Activated T-helper 1 cell treated with anti-CD3 and anti-CD28 coated beads, Interleukin-2, amount 50 U/mL, for 16 hours (primary cell): Measurements from ENCODE around the gene RARB.

ENCODE experiments used
- DNase-seq, 2 donors: peaks; one replicate each; pipeline ENCODE4 v3.0.0-alpha.2; 2020; ENCODE audit warnings: low read depth in 1 of 2, low spot score in 1 of 2

Gene RARB

DNA sequence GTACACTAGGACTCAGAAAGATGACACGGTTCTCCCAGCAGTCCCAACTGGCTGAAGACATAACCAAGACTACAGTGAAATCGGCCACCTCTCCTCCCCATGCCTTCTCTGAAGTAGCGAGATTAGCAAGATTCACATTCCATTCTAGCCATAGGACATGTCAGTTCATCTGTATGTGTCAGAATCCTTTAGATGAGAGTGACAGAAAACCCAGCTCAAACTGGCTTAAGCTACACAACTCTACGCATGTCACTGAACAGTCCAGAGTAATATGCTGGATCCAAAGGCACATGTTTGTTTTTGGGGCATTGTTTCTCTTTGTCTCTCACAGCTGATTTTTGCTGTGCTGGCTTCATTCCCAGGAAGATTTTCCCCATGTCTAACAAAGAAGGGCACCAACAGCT, 75.8 kb downstream of the RARB start:
- DNase-seq, result no peak

DNA sequence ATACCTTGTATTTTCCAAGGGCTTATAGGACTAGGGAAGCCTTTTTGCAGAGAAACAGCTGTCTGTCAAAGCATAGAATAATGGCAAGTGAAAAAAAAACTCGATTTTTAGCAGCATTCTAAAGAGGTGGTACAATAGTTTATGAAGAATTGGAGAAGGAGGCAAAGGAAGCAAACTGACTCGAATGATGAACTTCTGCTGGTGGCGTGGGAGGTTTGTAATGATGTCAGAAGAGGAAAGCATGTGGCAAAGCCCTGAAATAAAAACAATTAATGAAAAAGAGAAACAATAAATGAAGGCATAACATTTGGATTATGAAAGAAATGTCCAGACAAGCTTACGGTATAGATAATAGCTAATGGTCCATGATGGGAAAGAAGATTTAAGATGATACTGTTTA, 77.5 kb downstream of the RARB start:
- DNase-seq, result no peak

DNA sequence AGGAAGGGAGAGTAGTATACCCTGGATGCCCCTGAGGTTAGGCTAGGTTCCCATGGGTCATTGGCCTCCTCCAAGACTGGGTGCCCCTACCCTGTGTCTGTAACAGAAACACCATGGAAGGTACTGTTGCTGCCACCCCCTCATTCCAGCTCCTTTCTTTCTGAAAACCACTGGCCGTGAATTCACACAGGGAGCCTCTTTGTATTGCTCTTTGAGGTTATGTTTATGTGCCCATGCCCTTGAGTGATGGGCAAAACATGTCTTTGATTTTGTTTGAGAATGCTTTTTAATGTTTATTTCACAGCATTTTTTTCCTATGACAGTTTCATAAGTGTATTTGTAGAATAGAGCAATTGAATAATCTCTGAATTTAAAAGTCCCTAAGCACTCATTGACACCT, 79.7 kb downstream of the RARB start:
- no peak for DNase-seq

DNA sequence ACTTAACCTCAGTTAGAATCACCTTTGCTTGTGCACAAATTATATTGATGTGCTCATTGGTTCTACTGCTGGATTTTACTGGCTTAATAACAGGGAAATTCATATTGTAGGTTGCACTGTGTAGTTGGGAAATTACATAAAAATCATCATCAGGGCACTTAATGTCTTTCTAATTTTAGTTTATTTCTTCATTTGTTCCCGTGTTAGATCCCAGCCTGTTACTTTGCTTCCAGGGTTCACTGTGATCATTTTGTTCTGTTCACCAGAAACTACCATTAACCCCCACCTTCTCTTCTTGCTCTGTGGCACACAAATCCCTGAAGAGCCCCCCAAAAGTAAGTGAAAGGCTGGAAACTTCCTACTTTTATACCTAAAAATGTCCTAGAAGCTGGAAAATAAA, 80.4 kb downstream of the RARB start:
- DNase-seq, result no peak

DNA sequence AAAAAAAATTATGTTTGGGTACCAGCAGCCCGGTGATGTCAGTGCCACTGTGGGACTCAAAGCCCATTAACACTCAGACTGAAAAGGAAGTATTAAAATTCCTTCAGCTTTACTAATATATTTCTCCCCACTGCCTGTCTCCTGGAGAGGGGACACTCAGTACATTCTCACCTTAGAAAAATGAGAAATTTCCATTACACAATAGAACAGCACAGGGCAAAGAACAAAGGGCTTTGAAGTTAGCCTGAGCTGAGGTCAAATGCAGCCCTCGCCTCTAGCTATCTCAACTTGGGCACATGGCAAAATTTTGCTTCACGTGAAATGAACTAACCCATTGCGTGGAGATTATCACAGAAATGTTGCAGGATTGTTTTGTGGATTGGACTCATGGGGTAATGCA, 80.8 kb downstream of the RARB start:
- DNase-seq, result no peak

DNA sequence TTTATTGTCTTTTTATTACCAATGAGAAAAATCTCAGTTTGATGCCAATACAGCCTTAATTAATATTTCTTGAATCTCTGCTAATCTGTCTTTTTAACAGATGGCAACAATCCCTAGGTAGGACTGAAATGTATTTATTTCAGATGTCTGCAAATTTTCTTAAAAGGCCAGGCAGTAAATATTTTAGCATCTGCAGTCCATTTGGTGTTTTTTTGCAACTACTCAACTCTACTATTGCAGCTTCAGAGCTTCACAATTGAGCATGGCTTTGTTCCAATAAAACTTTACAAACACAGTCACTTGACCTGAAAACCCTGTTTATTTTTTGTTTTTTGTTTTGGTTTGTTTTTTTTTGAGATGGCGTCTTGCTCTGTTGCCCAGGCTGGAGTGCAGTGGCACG, 82.7 kb downstream of the RARB start:
- DNase-seq, result no peak

DNA sequence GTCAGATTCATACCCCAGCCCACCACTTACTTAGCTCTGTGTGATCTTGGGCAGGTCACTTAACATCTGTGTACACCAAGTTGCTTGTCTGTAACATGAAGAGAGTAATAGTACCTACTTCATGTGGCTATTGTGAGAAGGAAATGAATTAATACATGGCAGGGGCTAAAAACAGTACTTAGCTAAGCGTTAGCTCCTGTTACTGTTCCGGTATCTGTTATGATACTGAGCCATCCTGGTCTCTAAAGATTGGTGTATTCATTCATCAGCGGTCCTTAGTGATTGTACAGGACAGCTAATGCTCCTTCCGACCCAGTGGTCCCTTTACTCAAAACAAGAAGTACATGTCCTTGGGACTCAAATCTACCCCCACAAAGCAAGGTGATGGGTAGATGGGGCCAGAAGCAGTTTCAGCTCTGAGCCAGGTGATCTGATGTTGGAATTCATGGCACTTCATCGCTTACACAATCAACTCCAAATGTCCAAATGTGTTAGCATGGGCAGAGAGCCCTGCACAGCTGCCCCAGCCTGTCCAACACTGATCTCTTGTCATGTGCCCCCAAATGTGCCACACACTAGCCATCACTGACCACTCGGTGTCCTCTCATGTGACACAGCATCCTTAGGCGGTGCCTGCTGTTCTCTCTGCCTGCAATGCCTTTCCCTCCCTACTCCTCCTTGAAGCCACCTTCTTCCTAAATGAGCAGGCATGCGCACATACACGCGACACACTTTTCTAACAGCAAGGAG, 84.1 kb downstream of the RARB start:
- no peak for DNase-seq

DNA sequence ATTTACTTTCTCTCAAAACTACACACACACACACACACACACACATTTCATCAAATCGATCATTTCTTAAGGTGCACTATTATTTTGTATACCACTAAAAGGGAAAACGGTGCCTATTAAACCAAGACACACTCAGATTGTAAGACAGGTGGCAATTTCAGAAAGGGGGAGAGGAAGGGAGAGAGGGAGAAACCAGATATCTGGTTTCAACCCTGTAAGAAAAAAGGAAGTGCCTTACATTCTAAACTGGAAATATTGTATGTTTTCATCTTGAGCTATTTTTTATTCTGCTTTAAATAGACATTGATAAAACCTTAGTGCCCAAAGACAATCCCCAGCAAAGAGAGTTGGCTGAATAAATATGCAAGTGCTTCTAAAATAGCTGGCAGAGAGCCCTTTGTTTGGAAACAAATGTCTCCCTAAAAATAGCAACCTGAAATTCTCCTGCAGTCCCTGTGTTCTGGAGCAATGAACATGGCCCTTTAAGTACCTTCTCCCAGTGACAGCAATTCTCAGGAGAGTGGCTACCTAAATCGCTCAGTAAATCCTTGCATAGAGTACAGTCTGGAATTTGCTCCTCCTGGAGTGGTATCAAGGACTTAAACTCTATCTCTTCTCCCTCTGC, 85.7 kb downstream of the RARB start:
- DNase-seq, result no peak

DNA sequence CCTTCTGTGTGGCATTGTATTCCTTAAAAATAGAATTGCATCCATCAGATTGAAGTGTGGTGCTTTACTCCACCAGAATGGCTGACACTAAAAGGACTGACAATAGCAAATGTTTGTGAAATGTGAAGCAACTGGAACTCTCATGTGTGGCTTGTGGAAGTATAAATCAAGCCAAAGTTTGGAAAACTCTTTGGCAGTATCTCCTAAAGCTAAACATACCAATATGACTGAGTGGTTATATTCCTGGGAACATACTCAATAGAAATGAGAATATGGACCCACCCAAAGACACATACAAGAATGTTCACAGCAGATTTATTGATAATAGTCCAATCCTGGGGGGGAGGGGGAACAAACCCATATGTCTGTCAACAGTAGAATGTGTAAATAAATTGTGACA, 87.1 kb downstream of the RARB start:
- DNase-seq, result no peak

DNA sequence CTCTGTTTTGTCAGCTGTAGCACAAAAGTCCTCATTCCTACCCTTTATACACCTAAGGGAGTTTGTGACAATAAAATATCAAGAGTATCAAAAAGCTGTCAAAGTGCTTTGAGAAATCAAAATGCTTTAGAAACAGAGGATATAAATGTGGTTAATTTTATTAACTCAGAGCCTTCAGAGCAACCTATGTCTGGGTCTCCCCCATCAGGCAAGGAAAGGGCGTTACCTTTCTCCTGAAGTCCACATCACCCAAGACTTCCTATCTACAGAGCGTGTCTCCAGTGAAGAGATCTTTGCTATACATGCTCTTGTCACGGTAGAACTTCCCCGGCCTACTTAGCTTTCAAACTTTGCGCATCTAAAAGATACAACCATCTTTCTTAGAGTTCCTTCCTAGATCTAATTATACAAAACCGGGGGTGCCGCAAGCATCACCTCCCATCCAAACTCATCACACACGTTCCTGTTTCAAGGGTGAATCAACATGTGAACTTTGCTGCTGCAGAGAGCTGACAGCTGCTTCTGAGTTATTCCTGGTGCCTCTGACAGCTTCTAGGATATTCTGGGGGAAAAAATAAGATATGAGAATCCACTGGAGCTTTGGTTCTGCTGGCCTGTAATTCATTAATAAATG, 93.0 kb downstream of the RARB start:
- no peak for DNase-seq

DNA sequence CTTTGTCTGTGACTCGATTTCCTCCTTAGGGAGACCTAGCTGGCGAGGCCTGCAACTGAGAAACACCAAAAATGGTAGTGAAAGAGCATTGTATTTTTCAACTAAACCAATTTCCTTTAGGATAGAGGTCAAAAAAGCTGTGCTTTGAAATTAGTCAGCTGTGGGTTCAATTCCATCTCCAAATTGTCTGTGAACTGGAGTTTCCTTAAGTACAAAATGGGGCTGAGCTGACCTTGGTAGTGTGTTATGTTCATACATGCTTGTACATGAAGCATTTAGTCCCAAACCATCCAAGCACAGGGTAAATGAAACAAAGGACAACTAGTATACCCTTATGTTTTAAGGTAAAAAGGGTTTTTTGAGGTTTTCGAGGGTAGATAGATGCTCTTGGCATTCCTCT, 99.3 kb downstream of the RARB start:
- no peak for DNase-seq

DNA sequence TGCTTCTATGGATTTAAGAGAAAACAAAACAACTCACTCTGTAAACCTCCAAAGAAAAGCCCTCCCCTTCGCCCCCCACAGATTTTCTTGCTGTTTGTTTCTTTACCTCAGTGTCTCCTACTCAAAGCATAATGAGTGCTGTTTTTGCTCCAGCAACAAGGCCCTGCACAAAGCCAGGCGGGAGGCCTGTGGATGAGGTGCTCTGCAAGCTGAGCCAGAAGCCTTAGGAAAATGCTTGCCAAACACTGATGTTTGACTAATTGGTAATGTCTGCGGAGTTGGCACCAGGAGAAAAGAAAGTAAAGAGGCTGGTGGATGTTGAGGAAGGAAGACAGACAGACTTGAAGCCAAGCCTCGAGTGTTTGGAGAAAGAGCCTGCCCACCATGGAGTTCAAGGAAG, 99.7 kb downstream of the RARB start:
- DNase-seq, result no peak

DNA sequence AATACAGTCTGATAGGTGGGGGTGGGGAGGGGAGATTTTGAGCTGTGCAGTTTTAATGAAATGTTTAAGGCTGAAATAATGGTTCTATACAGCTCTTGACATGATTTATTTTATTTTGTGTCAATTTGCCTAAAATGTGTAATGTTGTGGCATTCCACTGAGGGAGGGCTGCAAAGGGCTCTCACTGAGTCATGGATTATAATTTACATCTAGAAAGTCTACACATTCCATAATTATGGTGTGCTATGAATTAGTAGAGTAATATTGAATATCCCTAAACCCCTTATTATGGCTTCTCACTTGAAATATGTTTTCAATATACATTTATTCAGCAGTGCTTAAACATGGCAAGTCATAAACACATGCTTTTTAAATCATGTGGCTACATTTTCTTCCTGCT, 103.9 kb downstream of the RARB start:
- DNase-seq, result no peak

DNA sequence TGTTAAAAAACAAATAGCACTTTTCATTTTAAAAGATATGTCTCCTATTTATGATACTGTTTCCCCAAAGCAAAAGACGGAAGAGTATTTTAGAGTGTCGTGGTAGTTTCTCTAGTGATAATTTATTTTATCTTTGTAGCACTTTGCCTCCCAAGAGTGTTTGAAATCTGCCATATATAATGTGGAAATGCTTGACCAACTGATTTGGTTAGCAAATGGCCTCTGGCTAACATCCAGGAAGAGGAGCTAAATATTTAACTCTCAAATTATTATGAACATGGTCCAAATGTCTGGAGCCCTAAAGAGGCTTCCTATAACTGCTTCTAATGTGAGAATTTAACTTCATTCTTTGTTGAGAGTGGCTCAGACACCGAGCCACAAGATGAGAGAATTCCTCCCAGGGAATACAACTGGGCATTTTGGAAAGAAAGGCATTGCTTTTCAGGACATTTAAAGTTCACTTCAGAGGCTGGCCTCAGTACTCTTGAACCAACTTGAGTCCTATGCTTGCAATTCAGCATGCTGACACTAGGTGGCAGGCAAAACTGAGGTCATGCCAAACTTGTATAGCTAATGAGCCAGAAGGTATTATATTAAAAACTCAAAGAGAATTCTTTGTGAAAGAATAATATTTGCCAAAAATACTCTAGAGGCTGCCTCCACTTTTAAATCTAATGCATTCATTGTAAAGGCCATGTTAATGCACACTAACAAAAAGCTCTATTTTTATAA, 104.5 kb downstream of the RARB start:
- no peak for DNase-seq

DNA sequence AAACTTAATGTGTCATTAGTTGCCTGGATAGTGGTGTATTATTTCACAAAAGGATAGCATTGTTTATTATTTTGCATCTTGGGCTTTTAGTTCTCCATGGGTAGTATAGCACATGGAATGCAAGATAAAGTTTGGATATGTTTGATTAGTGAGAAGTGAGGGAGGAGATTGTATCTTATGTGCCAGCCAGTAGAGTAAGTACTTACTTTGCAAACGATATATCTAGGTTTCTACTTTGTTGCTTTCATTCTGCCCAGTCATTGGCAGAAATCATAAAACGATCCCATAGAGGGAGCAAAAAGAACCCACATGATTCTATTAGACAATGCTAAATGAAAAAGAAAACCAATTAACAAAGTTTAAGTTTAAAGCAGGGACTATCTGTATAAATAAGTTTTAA, 105.3 kb downstream of the RARB start:
- DNase-seq, result no peak

DNA sequence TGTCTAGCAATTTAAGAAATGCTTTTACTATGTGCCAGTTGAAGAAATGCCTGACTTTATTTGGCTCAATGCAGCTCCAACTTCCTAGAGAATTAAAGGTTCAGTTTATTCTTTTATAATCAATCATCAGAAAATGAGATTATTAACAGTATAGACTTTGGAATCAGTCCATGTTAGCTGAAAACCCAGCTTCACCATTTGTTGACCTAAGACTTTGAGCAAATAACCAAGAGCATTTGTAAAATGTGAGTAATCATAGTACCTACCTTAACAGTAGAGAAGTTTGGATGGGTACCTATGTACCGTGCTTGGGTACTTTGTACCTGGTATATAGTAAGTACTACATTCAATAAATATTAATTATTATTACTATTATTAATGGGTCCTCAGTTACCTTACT, 105.9 kb downstream of the RARB start:
- DNase-seq, result no peak

DNA sequence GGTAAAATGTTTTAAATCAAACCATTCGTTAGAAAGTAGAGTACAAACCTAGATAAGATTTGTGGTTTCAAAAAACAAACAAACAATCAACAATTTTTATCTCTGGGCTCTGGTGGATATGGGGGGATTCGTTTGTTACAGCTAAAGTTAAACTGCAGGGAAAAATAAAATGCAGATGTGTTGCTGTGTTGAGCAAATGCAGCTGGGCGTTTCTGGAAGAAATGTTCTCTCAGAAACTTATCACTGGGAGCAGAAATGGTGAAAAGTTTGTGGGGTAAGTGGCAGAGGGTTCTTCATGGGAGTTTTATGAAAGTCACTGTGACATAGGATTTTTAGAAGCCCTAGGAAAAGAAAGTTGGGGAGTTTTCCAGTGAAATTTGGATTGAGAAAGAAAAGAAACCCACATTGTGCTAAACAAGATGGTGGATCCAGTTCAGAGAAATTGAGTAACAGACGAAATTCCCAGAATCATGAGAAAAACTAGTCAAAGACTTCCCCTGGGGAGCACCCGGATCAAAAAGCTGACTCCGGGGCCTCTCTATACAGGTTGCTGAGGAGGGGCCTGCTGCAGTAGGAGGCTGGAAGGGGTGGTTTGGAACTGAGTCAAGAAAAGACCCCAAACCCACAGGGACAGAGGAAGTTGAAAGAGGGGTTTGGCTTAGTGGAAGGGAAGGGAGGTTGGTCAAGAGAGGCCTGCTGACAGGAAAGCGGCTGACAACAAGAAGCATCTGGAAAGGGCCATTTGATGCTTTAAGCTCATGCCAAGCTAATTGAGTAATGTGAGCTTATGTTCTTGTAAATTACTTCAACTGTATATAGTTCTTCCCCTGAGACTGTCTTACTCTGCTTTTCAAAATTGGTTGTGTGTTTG, 108.7 kb downstream of the RARB start:
- DNase-seq, result no peak

DNA sequence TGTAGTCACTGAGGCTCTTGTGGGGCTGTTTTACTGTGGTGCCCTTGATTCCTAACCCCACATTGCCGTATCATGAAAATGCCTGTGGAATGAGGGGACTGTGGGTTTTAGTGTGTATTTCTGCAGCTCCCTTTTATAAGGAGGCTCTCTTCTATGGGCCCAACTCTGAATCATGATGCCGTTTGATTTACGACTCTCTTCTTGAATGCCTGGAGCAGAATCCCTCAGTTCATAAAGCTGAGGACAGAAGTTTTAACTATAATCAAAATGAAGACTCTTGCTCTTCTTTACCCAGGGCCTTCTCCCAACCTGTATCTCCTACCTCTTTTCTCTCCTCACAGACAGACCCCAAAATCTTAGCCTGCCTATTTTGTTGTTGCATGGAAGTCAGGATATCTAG, 109.5 kb downstream of the RARB start:
- no peak for DNase-seq

DNA sequence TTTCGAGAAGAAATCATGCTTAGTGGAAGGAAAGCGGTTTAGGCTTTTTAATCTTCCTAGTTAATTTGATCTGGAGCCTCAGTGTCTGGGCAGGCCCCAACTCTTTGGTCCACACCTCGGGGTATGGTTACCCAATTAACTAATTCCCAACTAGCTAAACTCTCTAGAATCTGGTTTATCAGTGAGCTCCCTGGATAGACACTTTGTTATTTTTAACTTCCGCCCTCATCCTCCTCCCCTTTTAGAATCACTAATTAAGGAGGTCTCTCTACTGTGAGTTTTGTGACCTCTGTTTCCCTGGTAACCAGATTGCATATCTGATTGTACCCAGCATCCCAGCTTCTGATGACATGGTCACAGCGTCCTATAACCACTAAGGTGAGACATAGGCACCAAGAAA, 112.2 kb downstream of the RARB start:
- no peak for DNase-seq

DNA sequence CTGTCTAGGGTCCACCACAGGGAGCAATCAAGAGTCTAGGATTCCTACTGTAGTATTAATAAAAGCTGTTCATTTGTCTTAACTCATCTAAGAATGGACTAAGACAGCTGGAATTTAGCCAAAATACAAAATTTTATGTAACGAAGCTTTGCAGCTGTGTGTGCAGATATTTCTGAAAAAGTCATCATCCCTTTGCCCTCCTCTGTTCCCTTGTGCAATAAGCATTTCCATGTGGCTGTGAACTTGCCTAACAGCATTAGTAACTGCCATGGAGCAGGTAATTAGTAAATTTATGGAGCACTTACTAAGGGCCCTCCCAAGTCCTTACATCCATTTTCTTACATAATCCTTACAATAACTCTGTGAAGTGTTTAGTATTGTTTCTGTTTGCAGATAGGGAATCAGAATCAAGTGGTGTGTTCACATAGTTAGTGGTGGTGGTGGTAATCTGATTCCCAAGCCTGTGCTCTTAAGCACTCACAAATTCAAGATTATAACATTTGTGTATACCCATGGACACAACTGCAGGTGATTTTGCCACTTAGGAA, 114.5 kb downstream of the RARB start:
- DNase-seq, result no peak

DNA sequence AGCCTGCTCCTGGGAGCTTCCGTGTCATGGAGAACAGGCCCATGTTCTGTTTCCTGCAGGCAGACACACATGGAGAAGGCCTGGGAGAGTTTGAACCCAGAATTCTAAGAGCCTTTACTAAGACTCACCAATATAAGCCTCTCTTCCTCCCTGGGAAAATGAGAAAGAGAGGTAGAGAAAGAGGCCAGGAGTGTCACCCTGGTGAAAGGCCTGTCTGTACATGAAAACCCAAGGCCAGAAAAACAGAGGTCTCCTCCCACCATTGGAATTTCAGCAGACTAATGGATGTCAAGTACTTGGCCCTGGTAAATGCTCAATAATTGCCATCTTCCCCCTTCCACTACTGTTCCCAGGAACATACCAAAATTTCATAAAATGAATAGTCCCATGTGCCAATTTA, 119.0 kb downstream of the RARB start:
- DNase-seq, result no peak
